Activated CD8-positive, alpha-beta memory T cell treated with anti-CD3 and anti-CD28 coated beads for 24 hours (primary cell): ENCODE results near the gene DGKQ.
"Not testable (repeated sequence)": the region's sequence is repeated elsewhere in the genome, so short reads cannot be mapped to it uniquely, and the experiment has no call there.

Source experiments
- DNase-seq: peaks from one replicate; pipeline ENCODE4 v3.0.0-alpha.2; 2020

The DGKQ gene

DNA sequence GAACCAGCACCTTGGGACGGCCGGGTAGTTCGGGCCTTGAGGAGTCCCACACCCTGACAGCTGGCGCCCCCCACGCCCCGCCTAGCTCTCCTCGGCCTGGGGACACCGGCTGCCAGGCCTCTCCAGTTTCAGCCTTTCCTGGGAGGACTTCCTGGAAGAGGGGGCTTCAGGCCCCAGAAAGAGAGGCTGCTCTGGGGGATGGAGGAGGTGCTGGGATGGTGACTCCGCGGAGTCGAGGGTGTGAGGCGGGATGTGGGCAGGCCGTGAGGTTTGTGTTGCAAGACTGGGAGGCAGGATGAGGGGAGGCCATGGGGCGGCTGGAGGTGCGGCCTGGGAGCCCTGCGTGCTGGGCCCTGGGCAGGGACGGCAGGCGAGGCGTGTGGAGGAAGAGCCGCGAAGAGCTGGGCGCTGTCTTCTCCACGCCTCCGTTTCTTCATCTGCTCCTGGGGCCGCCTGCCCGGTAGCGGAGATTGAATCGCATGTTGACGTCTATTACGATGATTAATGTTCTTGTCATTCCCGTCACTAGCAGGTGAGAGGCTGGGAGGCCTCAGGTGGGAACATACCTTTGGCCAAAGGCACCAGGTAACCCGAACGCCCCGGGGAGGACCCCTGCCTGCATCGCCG lies 37.1 kb upstream of the DGKQ start:
- DNase-seq: peak; percentile 85

DNA sequence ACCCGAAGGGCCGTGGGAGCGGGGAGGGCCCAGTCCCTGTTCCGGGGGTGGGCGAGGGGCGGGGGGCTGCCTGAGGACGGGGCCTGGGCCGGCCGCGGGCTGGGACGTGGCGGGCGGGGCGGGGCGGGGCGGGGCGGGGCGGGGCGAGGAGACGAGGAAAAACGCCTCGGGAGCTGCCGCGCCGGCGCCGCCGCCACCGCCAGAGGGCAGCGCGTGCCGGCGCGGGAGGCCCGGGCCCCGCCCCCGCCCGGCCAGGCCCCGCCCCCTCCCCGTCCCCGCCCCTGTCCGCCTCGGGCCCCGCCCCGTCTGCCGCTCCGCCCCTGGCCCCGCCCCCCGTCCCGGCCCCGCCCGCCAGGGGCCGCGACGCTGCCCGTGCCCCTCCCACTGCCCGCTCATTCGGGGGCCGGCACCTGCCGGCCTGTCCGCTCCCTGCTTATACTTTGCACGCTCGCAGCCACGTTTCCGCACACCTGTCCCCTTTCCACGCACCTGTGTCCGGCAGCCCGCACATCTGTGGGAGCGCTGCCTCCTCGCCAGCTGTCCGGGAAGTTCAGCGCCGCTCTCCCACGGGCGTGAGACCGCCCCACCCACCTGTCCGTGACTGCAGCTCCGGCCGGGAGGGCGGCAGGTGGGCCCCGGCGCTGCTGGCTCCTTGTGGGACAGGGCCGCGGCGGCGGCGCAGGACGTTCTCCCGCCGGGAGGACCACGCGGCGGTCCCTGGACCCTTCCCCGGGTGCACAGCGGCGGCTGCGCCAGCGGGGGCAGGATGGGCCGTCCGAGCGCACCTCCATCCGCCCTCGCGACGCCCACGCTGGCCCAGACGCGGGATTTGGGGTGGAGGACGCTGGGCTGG lies 36.4 kb upstream of the DGKQ start:
- DNase-seq: peak; percentile 87

DNA sequence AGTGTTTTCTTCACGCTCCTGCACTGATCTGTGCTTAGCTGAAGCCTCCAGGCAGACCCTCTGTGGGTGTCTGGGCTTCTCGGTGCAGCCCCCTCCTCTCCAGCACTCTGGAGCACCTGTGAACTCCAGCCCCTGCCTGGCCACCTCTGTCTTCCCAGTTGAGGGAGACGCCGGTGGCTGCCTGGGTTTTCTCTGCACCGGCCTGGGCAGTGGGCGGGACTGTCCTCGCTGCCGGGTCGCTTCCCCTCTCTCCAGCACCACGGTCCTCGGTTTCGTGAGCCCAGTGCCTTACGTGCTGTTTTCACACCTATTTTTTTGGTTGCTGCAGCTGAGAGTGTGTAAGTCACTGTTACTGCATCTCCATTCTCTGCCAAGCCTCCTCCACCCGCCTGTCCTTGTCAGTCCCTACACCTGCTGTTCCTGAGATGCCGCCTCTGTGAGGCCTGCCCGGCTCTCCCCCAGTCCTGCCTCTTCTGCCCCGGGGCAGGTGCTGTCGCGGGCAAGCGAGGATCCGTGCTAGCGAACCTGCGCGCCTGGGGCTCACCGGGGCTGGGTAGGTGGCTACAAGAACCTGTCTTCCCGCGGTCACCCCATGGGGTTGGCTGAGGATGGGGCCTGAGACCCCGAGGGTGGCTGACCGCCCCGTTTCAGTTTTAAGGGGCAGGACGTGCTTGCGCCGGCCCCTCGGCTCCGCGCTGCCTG lies 35.6 kb upstream of the DGKQ start:
- DNase-seq: peak; percentile 79

DNA sequence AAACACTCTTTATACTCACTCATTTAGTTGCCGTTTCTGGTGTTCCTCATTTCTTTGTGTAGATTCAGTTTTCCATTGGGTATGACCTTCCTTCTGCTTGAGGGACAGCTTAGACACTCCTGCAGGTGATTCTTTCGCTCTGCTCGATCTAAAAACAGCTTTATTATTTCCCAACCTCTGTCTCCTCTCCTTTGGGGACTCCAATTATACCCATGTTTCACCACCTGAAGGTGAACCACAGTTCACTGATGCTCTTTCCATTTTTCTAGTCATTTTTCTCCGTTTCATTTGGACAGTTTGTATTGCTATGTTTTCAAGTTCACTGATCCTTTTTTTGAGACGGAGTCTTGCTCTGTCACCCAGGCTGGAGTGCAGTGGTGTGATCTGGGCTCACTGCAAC lies 33.5 kb upstream of the DGKQ start:
- no peak for DNase-seq

DNA sequence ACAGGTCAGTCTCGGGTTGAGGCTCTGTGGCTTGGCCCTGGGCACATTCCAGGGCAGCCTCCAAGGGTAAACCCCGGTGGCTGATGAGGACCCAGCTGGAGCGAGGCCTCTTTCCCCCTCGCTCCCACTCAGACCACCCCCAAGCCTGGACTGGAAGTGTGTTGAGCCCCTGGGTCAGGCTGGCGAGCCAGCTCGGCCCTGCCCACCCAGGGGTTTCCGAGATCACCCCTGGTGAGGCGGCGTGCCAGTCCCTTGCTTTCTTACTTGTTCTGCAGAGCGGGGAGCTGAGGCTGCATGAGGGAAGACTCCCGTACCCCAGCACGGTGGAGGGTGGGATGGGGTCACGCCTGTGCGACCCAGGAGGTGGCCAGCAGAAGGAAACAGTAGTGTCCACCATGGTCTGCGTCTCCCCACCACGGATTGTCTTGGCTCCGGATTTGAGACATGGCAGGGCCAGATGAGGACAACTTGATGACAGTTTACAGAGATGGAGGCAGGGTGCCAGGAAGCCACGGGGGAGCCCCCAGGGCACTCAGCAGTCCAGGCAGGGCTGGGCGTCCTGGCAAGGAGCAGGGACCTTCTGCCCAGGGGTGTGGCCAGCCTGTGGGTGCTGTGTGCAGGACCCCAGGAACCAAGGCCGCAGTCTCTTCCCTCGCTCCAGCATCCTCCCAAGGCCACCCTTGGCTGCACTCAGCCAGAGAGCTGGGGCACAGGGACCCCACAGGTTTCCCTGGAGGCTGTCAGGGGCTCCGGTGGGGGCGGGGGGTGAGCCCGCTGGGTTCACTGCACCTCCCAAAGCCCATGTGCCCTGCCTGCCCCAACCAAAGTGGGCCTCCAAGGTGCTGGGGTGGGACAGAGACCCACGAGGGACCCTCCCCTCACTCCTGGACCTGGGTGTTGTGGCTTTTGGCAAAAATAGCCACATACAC lies 31.5 kb upstream of the DGKQ start:
- no peak for DNase-seq

DNA sequence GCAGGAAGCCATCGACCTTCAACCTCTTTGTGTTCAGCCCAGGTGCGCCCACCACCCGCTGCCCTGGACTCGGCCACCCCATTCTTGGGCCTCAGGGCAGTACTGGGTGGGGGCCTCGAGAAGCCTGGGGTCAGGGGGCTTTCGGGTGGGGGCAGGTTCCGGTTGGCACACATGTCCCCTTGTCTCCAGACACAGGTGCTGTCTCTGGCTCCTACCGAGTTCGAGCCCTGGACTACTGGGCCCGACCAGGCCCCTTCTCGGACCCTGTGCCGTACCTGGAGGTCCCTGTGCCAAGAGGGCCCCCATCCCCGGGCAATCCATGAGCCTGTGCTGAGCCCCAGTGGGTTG lies 30.7 kb upstream of the DGKQ start:
- no peak for DNase-seq

DNA sequence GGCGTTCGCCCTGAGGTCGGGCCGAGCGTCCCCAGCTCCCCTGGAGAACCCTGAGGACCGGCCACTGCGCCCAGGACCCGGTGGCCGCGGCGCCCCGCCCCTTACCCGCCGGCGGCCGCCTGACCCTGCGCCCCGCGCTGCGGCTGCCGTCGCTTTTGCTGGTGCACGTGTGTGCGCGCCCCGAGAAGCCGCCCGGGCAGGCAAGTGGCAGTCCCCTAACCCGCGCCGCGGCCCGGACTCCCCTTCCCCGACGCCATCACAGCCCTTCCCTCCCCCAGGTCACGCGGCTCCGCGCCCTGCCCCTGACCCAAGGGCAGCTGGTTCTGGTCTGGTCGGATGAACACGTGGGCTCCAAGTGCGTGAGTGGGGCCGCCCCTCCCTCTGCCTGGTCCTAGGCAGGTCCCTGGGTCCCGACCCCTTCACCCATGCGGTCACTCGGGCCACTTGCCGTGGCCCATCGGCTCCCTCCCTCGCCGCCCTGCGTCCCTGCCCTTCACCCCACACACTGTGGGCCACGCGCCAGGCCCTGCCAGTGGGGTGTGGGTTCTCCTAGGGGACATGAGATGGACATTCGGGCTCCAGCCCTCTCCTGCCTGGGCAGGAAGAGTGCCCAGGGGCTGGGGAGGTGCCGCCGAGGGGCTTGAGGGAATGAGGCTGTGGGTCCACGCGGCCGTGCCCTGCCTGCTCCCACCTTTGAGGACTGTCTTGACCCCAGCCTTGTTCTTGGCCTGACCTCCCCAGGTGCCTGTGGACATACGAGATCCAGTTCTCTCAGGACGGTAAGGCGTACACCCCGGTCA lies 30.1 kb upstream of the DGKQ start:
- DNase-seq: no peak

DNA sequence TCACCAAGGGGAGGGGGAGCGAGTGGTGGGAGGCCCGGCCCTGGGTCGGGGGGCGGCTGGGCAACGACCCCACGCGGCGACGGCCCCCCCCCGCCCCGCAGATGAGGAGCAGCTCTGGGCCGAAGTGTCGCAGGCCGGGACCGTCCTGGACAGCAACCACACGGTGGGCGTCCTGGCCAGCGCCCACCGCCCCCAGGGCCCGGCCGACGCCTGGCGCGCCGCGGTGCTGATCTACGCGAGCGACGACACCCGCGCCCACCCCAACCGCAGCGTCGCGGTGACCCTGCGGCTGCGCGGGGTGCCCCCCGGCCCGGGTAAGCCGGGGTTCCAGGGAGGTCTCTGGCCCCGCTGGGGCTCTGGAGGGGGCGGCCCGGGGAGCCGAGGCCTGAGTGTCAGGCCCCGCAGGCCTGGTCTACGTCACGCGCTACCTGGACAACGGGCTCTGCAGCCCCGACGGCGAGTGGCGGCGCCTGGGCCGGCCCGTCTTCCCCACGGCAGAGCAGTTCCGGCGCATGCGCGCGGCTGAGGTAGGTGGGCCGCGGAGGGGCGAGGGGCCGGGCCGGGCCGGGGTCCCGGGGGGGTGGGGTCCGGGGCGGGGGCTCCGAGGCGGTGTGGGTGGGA lies 29.4 kb upstream of the DGKQ start:
- no peak for DNase-seq

DNA sequence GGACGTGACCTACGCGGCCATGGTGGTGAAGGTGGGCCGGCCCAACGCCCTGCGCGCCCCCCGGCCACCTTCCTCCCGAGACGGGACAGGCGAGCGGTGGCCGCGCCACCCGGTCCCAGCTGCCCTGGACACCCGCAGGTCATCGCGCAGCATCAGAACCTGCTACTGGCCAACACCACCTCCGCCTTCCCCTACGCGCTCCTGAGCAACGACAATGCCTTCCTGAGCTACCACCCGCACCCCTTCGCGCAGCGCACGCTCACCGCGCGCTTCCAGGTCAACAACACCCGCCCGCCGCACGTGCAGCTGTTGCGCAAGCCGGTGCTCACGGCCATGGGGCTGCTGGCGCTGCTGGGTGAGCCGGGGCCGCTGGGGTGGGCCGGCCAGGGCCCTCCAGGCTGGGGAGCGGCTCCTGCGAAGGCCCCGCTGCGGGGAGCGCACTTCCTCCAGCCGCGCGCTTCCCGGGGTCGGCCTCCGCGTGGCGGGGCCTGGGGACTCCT lies 28.8 kb upstream of the DGKQ start:
- DNase-seq: no peak

DNA sequence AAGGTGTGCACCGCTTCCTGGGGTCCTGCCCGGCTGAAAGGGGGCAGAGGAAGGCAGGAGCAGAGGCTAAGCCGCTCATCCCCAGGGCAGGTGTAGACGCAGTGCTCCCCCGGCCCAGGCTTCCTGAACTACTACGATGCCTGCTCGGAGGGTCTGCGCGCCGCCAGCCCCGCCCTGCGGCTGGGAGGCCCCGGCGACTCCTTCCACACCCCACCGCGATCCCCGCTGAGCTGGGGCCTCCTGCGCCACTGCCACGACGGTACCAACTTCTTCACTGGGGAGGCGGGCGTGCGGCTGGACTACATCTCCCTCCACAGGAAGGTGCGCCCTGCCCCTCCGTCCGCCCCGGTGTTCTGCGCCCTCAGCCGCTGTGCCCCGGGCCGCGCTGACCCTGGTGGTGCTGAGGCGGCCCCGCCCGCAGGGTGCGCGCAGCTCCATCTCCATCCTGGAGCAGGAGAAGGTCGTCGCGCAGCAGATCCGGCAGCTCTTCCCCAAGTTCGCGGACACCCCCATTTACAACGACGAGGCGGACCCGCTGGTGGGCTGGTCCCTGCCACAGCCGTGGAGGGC lies 28.3 kb upstream of the DGKQ start:
- no peak for DNase-seq

DNA sequence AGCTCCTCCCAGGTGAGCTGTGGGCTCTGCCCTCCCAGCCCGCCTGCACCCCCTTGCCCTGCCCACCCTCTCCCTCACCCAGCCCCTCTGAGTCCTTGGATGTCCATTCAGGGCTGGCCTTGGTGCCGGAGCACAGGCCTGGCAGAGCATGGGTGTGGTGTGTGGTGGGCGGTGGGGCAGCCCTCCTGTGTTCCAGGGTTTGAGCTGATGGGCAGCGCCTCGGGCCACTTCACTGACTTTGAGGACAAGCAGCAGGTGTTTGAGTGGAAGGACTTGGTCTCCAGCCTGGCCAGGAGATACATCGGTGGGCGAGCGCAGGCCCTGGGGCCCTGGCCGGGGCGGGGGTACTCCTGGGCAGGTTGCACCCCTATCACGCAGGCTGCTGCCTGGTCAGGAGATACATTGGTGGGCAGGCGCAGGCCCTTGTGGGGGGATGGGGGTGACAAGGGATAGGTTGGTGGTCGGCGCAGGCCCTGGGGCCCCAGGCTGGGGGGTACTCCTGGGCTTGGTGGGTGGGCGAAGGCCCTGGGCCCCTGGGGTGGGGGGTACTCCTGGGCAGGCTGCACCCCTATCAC lies 27.4 kb upstream of the DGKQ start:
- no peak for DNase-seq

DNA sequence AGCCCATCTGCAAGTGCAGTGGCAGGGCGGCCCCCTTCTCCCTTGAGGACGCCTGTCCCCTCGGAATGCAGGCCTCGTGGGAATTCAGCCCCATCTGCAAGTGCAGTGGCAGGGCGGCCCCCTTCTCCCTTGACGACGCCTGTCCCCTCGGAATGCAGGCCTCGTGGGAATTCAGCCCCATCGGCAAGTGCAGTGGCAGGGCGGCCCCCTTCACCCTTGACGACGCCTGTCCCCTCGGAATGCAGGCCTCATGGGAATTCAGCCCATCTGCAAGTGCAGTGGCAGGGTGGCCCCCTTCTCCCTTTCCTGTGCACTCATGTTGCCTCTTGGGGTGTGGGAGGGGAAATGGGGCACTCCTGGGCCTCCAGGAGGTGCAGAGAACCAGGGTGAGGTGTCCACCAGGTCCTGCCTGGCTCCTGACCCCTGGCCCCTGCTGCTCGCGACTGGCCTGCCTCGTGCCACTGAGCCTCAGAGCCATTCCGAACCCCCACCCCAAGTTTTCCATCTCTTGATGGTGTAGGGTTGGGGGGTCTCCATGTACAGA lies 26.6 kb upstream of the DGKQ start:
- DNase-seq: no peak

DNA sequence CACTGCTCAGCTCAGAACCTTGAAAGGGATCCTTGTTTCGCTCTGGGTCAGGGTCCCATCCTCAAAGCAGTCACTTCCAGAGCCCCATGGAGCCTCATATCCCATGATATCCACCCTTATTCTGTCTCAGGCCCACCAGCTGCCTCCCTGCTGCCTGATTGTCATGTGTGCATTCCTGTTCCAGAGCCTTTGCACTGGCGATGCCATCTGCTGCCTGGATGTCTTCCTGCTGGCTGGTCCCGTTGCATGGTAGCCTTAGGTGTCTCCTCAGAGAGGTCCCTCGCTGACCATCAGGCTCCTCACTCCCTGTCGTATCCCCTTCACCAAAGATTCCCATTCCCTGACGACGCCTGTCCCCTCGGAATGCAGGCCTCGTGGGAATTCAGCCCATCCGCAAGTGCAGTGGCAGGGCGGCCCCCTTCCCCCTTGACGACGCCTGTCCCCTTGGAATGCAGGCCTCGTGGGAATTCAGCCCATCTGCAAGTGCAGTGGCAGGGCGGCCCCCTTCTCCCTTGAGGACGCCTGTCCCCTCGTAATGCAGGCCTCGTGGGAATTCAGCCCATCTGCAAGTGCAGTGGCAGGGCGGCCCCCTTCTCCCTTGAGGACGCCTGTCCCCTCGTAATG lies 26.0 kb upstream of the DGKQ start:
- DNase-seq: not testable (repeated sequence)

DNA sequence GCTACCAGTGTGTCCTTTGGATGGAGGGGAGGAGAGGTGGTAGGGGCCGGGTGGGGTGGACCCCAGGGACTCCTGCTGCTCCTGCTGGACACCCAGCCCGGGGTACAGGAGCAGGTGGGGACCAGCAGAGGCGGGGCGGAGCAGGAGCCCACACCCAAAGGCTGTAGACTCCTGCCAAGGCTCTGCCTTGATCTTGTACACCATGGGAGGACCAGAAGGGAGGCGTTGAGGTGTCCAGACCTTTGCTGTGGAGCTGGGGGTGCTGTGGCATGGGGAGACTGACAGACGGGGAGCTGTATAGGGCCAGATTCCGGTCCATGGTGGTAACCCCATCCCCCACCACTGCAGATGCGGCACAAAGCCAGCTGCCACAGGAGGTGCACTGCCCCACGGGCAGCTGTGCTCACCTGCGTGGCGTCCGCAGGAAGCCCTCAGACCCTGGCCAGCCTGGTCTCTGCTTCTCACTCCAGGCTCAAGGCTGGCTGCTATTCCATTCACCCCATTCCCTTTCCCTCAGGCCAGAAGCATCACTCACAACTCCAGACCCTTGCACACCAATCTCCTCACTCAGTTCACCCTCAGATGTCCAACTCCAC lies 24.8 kb upstream of the DGKQ start:
- no peak for DNase-seq

DNA sequence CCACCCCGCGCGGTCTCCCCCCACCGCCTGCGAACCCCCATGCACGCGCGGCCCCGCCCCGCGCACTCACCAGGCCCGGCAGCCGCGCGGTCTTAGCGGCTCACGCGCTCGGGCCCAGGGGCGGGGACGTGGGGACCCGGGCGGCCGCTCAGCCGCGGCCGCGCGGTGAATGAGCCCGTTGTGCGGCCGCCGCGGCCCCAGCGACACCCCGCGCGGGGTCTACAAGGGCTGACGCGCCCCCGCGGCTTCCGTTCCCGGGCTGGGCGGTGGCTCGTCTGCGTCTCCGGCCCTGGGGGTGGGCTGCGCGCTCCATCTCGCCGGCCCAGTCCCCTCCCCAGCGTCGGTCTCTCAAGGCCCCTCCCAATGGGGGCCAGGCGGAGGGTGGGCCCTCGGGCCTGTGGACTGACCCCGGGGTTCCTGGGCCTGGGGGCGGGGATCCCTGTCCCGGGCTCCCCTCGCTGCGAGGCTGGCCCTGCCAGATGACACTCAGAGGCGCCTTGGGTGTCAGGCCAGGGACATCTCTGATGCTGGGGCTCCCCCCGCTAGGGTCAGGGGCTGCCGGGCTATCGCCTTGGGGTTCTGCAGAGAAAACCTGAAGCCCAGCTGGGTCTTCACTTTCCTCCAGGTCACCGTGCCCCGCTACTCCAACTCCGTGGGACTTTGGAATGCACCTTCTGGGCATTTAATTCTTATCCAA lies 24.2 kb upstream of the DGKQ start:
- DNase-seq: no peak

DNA sequence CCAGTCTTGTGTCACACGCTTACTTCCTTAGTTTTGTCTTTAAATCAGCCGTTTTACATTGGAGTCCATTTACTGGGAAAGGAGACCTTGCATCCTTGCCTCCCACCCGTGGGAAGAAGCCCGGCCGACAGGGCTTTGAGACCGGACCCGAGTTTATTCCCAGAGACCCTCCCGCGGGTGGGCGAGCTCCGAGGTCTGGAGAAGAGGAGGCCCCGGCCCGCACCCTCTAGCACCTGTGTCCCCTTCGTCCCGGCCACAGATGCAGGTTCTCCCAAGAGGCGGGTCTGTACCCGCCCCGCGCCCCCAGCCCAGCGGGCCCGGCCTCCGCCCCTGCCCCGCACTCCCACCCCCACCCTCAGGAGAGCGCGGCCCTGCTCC lies 23.6 kb upstream of the DGKQ start:
- DNase-seq: no peak

DNA sequence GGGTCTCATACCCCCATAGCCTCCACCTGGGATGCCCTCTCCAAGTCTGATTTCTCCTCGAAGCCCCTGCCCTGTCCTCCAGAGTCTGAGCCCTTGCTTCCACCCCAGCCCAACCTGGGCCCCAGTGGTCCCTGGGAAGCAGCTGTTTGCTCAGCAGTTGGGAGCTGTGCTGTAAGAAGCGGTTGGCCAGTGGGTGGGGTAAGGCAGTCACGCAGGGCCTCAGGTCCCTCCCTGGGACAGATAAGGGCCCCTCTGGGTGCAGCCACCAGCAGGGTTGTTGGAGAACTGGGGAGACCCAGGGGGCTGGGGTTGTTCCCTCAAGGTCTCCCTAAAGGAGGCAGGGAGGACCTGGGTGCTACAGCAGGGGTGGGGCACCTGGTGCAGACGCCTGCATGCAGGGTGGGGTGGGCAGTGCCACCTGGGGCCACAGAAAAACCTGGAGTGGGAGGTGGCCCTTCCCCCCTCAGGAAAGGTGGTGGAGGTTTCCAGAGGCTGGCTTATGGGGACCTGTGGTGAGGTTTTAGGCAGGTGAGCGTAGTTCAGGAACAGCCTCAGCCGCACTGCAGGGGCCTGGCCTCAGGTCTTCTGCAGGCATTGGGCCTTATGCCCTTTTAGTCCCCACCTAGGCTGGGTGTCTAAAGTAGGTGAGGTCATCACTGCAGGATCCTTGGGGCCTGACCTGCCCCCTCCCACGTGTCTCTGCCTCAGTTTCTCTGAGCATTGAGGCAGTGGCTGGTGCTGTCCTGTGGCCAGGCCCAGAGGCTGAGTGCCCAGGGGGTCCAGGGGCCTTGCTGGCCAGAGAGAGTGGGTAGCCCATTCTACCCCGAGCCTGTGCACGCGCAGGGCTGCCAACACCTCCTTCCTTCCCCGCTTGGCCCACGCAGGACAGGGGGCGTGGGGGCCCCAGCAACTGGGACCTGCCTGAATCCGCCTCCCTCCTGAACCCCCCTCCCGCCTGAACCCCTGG lies 22.9 kb upstream of the DGKQ start:
- DNase-seq: no peak
